GM13977 (cell line): Measurements from ENCODE around the gene PGLYRP3.

Experiments used
- DNase-seq: peaks from one replicate; pipeline ENCODE4 v3.0.0; 2012; ENCODE audit warnings: low spot score
- CTCF ChIP-seq: IDR thresholded peaks from 2 replicates; pipeline ENCODE4 v1.5.1; 2012; ENCODE audit warnings: mild to moderate bottlenecking, control low read depth; ENCODE audit not compliant: insufficient read depth; ENCODE audit errors: extremely low read depth, missing control alignments
- in situ Hi-C: fragments of 300-500 bp; cut with MboI; formaldehyde crosslinking; loops from one replicate; pipeline ENCODE4 v1.12.0; 2022; ENCODE audit warnings: low sequenced_read_pairs, low pct_unique_long_range_greater_than_20kb, mixed read lengths, inconsistent platforms; ENCODE audit not compliant: unreplicated experiment

PGLYRP3 gene

GRCh38 chr1:153293851-153294250 lies 18.9 kb downstream of the PGLYRP3 start:
- no peak for DNase-seq
- in situ Hi-C loops = no loop called here
- no peak for TF ChIP-seq CTCF

DNA sequence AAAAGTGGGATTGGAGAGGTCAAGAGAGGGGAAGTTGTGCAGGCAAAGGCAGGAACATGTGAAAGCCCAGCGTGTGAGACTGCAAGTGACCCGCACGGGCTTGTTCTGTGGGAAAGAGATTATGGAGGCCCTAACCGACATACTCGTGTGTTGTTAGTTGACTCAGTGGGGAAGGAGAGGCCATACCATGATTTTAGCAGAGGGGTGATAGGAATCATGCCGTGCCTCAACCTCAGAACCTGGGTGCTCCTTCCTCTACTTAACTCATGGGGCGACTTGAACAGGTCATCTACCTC lies 19.3 kb downstream of the PGLYRP3 start:
- DNase-seq = no peak
- TF ChIP-seq CTCF = no peak
- in situ Hi-C loops = no loop called here

- no peak for DNase-seq
- no peak for TF ChIP-seq CTCF
- in situ Hi-C loops = no loop called here
Observed at GRCh38 chr1:153292740-153293479, 19.8 kb downstream of the PGLYRP3 start.

GRCh38 chr1:153292185-153292584 lies 20.6 kb downstream of the PGLYRP3 start:
- DNase-seq = no peak
- no peak for TF ChIP-seq CTCF
- in situ Hi-C loops = no loop called here

DNA sequence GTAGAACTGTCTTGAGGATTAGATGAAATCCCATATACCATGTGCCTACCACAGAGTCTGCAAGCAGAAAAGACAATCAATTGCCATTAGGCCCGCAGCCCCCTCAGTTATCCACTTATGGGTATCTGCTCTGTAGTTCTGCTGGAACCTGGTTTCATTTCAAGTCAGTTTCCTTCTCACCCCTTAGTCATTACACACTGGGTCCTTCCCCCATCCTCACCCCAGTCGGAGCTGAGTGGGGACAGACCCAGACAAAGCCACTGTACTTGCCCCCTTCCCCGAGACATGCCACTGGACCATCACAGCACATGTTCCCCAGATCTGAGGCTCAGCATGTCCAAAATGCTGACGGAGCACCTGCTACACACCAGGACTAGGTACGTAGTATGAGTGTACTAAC lies 21.2 kb downstream of the PGLYRP3 start:
- peak; percentile 62 for DNase-seq
- in situ Hi-C loops = no loop called here
- no peak for TF ChIP-seq CTCF

- in situ Hi-C loops = no loop called here
- DNase-seq = peak; percentile 54
- peak; percentile 82 for TF ChIP-seq CTCF
Observed at GRCh38 chr1:153288634-153289275, 24.0 kb downstream of the PGLYRP3 start.

DNA sequence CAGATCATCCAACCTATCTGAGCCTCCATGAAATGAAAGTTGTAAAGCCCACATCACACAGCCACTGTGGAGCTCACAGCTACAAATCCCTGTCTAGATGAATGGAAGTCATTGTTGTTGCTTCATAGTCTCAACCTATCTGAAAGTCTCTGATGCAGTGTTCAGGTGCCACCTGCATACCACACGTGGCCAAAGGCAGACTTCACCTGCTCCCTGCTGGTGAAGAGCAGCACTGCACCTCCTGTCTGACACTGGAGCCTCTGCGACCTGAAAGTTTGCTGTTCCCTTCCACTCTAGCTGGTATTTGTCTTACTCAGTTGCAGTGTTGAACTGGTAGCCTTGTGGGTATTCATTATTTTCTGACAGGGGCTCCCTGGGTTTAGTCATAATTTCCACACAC lies 34.9 kb downstream of the PGLYRP3 start:
- in situ Hi-C loops = no loop called here
- TF ChIP-seq CTCF = peak; percentile 71
- DNase-seq = peak; percentile 55
